Spleen (tissue), 11 donors: Measurements from ENCODE around the gene TRABD2B. TPM values are rescaled to one million over a fixed set of nuclear protein-coding genes. Genes with fewer than 3 reads are reported as not detected.

Experiments used
- DNase-seq: peaks from one replicate; pipeline ENCODE4 v3.0.0-alpha.2; 2020
- H3K27ac ChIP-seq, 8 donors: fragments of 200-600 bp; sonication (generic) in 7 of 8; 1 replicate in 4 of 8; 2 replicates in 4 of 8; pipeline versions ENCODE4 v1.5.0 to v1.8.0; 2016 to 2021; ENCODE audit warnings: inconsistent platforms in 4 of 8, mild to moderate bottlenecking in 4 of 8, moderate library complexity in 1 of 8
- H3K27me3 ChIP-seq, 7 donors: fragments of 200-600 bp; sonication (generic) in 6 of 7; replicated peaks in 1 of 7; 1 replicate in 4 of 7; 2 replicates in 3 of 7; pipeline versions ENCODE4 v1.5.0 to v1.8.0; 2016 to 2021; ENCODE audit warnings: inconsistent platforms in 3 of 7, mild to moderate bottlenecking in 1 of 7
- H3K36me3 ChIP-seq, 6 donors: fragments of 200-600 bp; sonication (generic) in 5 of 6; 1 replicate in 4 of 6; 2 replicates in 2 of 6; pipeline versions ENCODE4 v1.5.0 to v1.8.0; 2016 to 2021; ENCODE audit warnings: inconsistent platforms in 2 of 6
- H3K4me1 ChIP-seq, 6 donors: fragments of 200-600 bp; sonication (generic) in 5 of 6; 1 replicate in 3 of 6; 2 replicates in 3 of 6; pipeline versions ENCODE4 v1.5.0 to v1.8.0; 2016 to 2021; ENCODE audit warnings: inconsistent platforms in 3 of 6
- H3K4me3 ChIP-seq, 8 donors: fragments of 200-600 bp; sonication (generic) in 7 of 8; 1 replicate in 4 of 8; 2 replicates in 4 of 8; pipeline versions ENCODE4 v1.5.0 to v1.8.0; 2016 to 2021; ENCODE audit warnings: inconsistent platforms in 4 of 8, mild to moderate bottlenecking in 4 of 8, moderate library complexity in 2 of 8
- H3K9me3 ChIP-seq, 8 donors: fragments of 200-600 bp; sonication (generic) in 7 of 8; 1 replicate in 4 of 8; 2 replicates in 4 of 8; pipeline versions ENCODE4 v1.5.0 to v1.8.0; 2016 to 2021; ENCODE audit warnings: inconsistent platforms in 4 of 8
- CTCF ChIP-seq, 11 experiments: fragments of 200-600 bp in 7 of 11; fragments of 450-650 bp in 4 of 11; sonication (generic) in 4 of 11; IDR thresholded peaks in 8 of 11; conservative IDR thresholded peaks in 3 of 11; 1 replicate in 7 of 11; 2 replicates in 4 of 11; pipeline versions ENCODE4 v1.4.0 to v1.8.0; 2016 to 2021; ENCODE audit warnings: antibody characterized with exemption in 11 of 11, inconsistent platforms in 4 of 11, mild to moderate bottlenecking in 1 of 11
- POLR2A ChIP-seq, 3 donors: fragments of 450-650 bp; IDR thresholded peaks; one replicate each; pipeline ENCODE4 v1.5.1; 2017; ENCODE audit warnings: antibody characterized with exemption in 3 of 3, mild to moderate bottlenecking in 1 of 3
- POLR2AphosphoS5 ChIP-seq, 3 donors: sonication (generic); formaldehyde crosslinking; IDR thresholded peaks; one replicate each; pipeline ENCODE4 v1.5.1; 2017; ENCODE audit warnings: antibody characterized with exemption in 3 of 3
- WGBS, 5 donors: extraction: QIAGEN DNeasy Blood & Tissue Kit in 3 of 5; methylation state at CpG; one replicate each; pipeline versions ENCODE4 v1.1.5 to v1.1.7; 2013 to 2018; 5-methylcytosine and 5-hydroxymethylcytosine counted together
- intact Hi-C: fragments of 100-400 bp; cut with DNase I; formaldehyde crosslinking; loops from one replicate; pipeline ENCODE4 v1.15.0; 2023; ENCODE audit warnings: low total_unique reads
- polyA plus RNA-seq, 3 donors: library from polyadenylated mRNA; stranded (reverse); fragments of 200-250 nt; gene quantifications; one replicate each; pipeline ENCODE4 v1.2.1, GENCODE V29; 2013
- total RNA-seq, 7 donors: library from RNA; depleted of rRNA in 3 of 7; stranded (reverse); fragments of >200 nt in 3 of 7; fragmentation: NEBNext Ultra II Directional in 4 of 7; extraction: Animal tissue kit (Norgen Biotek cat#: 25700) in 4 of 7; gene quantifications; one replicate each; pipeline versions ENCODE4 v1.1.0 to v1.2.1, GENCODE V29; 2016 to 2021
- donor health status: healthy with polysubstance abuse.
- donor health status: DM: no; HTN: no; CAD: no; lungs with moderate emphysema.
- donor health status: DM: no; HTN: no; CAD: no.
- donor health status: Bipolar disorder and iron deficiency.
- donor health status: healthy.
- donor health status: DM: no; HTN: no; CAD: no.
- donor health status: DM: yes; HTN: yes; CAD: no.

The TRABD2B gene
- total and polyA plus RNA-seq, 10 donors, result 0.11 to 3.5 (median 0.64) TPM

GRCh38 chr1:47975302-47975921 lies 21.8 kb downstream of the TRABD2B start:
- TF ChIP-seq POLR2AphosphoS5 (IDR thresholded peaks at IDR 0.05) (no peak), CTCF (IDR thresholded peaks at IDR 0.05 in 8 of 11, conservative IDR thresholded peaks at IDR 0.05 in 3 of 11) (no peak), POLR2A (IDR thresholded peaks at IDR 0.05) (no peak)
- intact Hi-C loops, result no loop called here
- Histone ChIP-seq H3K4me3 (no peak overlapping the region), H3K27me3 (peaks cover 0 to 17% (median 0%) of the 10 kb centered on the region in 7 donors), H3K4me1 (no peaks in the 10 kb centered on the region), H3K9me3 (no peaks in the 10 kb centered on the region), H3K27ac (no peak overlapping the region), H3K36me3 (no peaks in the 10 kb centered on the region)
- DNase-seq, result no peak
- WGBS, 5 donors, result 51 to 82% (median 74%) methylated on average over 3 of the region's 3 CpGs

- no peak for DNase-seq
- no peak overlapping the region for H3K4me3 ChIP-seq
- H3K27me3 ChIP-seq, result no peaks in the 10 kb centered on the region
- no peaks in the 10 kb centered on the region for H3K9me3 ChIP-seq
- H3K4me1 ChIP-seq, result no peaks in the 10 kb centered on the region
- WGBS, 5 donors, result 74 to 90% (median 84%) methylated on average over 4 of the region's 4 CpGs
- H3K27ac ChIP-seq, result no peak overlapping the region
- intact Hi-C loops, result no loop called here
- TF ChIP-seq POLR2A (IDR thresholded peaks at IDR 0.05) (no peak), CTCF (IDR thresholded peaks at IDR 0.05 in 8 of 11, conservative IDR thresholded peaks at IDR 0.05 in 3 of 11) (no peak), POLR2AphosphoS5 (IDR thresholded peaks at IDR 0.05) (no peak)
- no peaks in the 10 kb centered on the region for H3K36me3 ChIP-seq
Observed at GRCh38 chr1:47972864-47973432, 24.2 kb downstream of the TRABD2B start.

DNA sequence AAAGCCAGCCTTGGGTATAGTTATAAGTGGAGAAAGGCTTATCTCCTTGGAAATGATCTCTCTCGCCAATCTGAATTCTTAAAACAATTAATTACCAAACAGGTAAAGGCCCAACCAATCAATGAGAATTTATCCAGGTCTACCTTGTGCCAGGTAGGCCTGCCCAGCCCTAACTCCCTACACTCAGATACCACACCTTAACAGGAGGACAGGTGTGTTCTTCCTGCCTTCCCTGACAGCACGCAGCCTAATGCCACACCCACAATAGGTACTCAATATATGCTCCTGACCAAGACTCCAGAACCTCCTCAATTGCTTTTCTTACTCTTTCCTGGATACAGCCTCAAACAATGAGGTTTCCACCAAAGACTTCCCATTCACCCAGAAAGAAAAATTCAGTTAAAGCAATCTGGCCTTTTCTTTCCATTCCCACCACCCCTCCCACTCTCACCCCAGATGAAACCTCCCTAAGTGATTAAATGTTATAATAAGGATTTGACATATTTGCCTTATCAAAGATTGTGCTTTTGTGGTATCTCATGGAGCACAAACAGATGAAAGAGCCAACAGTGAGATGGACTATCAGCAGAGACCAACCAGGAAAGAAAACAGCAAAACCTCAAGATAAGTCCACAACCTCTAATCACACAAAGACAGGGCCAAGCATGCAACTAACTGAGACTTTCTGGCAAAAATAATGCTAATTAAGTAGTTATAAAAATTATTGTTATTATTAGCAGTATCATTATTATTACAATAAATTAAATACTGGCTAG lies 25.6 kb downstream of the TRABD2B start:
- intact Hi-C loops, result no loop called here
- no peaks in the 10 kb centered on the region for H3K9me3 ChIP-seq
- no peaks in the 10 kb centered on the region for H3K4me1 ChIP-seq
- no peak overlapping the region for H3K27ac ChIP-seq
- no peak for DNase-seq
- H3K36me3 ChIP-seq, result no peaks in the 10 kb centered on the region
- 84 to 96% (median 91%) methylated on average over 2 of the region's 2 CpGs for WGBS, 5 donors
- TF ChIP-seq CTCF (IDR thresholded peaks at IDR 0.05 in 8 of 11, conservative IDR thresholded peaks at IDR 0.05 in 3 of 11), result no peak
- TF ChIP-seq POLR2A (IDR thresholded peaks at IDR 0.05), result no peak
- TF ChIP-seq POLR2AphosphoS5 (IDR thresholded peaks at IDR 0.05), result no peak
- H3K27me3 ChIP-seq, result no peaks in the 10 kb centered on the region
- H3K4me3 ChIP-seq, result no peak overlapping the region

- TF ChIP-seq POLR2A (IDR thresholded peaks at IDR 0.05) (no peak), CTCF (IDR thresholded peaks at IDR 0.05 in 8 of 11, conservative IDR thresholded peaks at IDR 0.05 in 3 of 11) (no peak), POLR2AphosphoS5 (IDR thresholded peaks at IDR 0.05) (no peak)
- no peaks in the 10 kb centered on the region for H3K4me1 ChIP-seq
- H3K27me3 ChIP-seq, result no peaks in the 10 kb centered on the region
- H3K9me3 ChIP-seq, result no peaks in the 10 kb centered on the region
- no peaks in the 10 kb centered on the region for H3K36me3 ChIP-seq
- intact Hi-C loops, result no loop called here
- H3K4me3 ChIP-seq, result no peak overlapping the region
- WGBS, 5 donors, result 90 to 98% (median 93%) methylated on average over 3 of the region's 3 CpGs
- no peak overlapping the region for H3K27ac ChIP-seq
- DNase-seq, result no peak
Observed at GRCh38 chr1:47970882-47971281, 26.3 kb downstream of the TRABD2B start.
